GM19468 (cell line): Measurements from ENCODE around the gene LSM8.
A peak's percentile ranks its signal among the peaks of the same experiment; 100 is the strongest.
"Not testable (repeated sequence)": the region's sequence is repeated elsewhere in the genome, so short reads cannot be mapped to it uniquely, and the experiment has no call there.

Experiments used
- ATAC-seq: cut with Tn5 transposase; IDR thresholded peaks from one replicate; pipeline ENCODE4 v1.9.1; 2021; ENCODE audit warnings: mild to moderate bottlenecking, moderate library complexity, moderate number of reproducible peaks; ENCODE audit not compliant: unreplicated experiment; ENCODE audit errors: extremely low read depth

LSM8 gene

DNA sequence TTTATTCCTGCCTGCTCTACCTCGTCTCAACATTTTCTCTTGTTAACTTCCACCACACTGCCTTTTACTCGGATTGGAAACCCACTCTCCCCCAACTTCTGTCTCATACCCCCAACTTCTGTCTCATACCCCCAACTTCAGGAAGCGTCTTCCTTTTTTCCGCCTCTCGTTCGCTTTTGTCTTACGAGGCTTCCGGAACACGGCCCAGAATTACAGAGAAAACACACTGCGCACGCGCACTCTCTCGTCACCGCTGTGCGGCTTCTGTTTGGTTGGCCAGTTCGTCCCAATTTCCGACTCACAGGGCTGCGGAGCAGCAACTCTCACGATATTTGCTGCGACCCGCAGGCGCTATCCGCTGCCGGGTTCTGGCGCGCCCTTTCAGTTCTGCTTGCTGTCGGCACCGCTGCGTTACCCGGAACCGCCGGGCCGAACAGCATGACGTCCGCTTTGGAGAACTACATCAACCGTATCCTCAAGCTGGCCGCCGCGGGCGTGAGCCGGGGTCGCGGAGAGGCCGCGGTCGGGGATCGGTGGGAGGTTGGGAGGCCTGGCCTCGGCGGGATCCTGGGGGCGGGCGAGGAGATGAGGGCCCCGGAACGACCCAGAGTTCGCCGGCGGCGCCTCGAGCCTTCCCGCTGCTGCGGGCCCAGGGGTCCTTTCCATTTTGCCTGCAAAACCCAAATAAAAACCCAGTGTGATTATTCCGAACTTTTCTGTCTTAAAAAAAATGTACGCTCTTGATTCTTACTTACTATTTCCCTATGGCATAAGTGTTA, at the start of gene LSM8:
TSS of gene LSM8 (plus strand) at position 379 of the 779 bp plus-strand sequence. CDS start at position 439, 60 bp downstream.
- peak; percentile 97 for ATAC-seq

- not testable (repeated sequence) for ATAC-seq
These were observed 49.5 kb upstream of the LSM8 start for GRCh38 chr7:118134420-118134819.

DNA sequence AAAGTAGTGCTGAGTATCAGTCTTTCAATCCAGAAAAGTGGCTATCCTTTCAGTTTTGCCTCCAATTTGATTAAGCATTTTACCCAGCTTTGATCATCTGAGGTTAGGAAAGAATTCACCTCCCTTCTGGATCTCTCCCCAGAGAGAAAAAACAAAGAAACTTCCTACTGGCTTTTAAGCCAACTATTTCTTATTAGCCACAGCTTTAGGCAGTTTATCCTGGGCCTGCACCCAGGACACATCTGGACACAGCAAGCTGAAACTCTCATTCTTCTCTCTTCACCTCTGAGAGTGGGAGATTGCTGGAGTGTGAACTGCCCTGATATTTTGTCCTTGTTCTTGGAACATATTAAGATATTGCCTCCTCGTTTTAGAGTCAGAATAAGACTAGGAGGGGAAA, 43.5 kb upstream of the LSM8 start:
- no peak for ATAC-seq

DNA sequence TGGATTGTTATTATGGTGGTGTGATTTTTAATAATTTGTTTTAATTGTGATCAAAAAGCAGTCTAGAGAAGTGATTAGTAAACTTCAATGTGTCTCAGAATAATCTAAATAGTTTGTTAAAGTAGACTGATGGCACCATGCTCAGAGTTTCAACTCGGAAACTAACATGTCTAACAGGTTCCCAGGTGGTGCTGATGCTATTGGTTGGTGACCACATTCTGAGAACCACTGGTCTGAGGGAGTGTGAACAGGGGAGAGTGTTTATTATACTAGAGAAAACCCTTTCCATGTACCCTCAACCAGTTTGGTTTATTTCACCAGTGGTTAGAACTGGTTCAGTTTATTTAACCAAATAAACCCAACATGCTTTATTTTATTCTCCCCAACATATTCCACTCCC, 42.0 kb upstream of the LSM8 start:
- no peak for ATAC-seq

DNA sequence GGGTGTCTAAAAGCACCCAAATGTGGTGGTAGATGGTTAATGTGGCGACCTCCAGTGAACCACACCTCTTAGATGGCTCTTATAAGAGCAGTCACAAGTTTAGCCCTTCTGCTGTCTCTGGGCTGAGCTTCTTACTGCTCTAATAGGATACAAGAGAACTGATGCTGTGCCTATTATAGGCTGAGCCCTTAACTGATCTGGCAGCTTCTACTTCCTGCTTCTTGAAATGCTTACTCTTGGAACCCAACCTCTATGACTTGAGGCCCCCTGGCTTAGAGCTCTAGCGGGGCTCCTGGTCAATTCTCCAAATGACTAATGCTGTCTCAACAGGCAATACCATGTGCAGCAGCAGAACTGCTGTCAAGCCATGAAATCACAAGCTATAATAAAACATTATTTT, 35.0 kb upstream of the LSM8 start:
- ATAC-seq: no peak

GRCh38 chr7:118149394-118149793, 34.6 kb upstream of the LSM8 start:
- ATAC-seq: no peak

GRCh38 chr7:118151671-118152070, 32.3 kb upstream of the LSM8 start:
- ATAC-seq: no peak

DNA sequence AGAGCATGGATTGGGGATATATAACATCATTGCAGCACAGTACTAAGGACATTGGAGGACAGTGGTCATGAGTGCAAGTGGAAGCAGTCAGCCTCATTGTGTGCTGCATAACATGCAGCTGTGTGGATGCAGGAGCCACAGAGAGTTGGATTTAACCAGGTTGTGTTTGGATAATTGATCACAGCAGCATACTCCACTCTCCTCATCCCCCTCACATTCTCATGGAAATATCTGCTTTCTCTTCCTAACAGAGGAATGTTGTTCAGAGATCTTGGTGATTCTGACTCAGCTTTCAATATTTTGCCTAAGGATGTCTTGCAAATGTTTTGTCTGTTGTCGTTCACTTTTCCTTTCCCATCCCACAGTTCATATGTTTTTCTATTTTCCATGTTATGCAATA, 31.8 kb upstream of the LSM8 start:
- ATAC-seq: no peak

GRCh38 chr7:118152654-118153053, 31.3 kb upstream of the LSM8 start:
- ATAC-seq: no peak

DNA sequence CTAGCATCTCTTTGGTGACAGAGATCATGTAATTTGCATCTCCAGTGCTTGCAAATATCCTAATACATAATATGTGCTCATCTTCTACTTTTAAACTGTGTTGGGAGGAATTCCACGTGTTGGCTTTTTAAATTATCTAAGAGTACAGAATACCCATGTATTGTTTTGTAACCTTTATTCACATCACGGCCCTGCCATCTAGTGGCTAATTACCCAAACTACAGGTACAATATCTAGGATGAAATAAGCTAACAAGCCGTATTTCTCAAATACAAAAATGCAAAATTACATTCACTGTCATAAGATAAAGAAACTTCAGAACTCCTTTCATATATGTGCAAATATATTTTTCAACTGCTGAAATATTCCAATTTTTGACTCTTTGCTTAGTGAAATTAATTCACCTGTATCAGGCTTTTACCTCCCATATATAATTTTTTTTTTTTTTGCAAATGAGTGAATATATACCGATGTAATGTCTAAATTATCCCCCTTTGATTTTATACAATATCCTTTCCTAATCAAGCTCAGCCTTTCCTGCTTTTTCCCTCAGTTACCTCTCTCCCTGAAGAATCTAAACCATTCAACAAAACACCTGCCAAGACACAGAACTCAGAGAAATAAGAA, 30.3 kb upstream of the LSM8 start:
- no peak for ATAC-seq

GRCh38 chr7:118158766-118159165, 25.2 kb upstream of the LSM8 start:
- no peak for ATAC-seq

DNA sequence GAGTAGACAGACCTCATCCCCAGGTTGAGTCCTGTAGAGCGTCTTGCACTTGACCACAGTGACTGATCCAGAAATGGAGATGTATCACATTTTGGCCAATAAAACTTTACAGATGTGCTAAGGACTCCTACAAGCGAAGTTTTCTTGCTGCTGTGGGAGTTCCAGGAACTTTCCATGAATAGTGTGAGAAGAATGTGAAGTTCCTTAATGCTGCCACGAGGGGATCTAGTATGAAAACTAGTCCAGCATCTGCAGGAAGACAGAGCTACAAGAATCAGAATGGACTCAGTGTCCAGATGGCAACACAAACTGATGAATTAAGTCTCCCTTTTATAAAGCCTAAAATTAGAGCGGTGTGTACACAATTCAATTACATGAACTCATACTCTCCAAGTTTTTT, 14.8 kb upstream of the LSM8 start:
- no peak for ATAC-seq

- ATAC-seq: no peak
These were observed 8.2 kb upstream of the LSM8 start for GRCh38 chr7:118175740-118176139.

- ATAC-seq: no peak
These were observed 4.8 kb upstream of the LSM8 start for GRCh38 chr7:118179191-118179590.

DNA sequence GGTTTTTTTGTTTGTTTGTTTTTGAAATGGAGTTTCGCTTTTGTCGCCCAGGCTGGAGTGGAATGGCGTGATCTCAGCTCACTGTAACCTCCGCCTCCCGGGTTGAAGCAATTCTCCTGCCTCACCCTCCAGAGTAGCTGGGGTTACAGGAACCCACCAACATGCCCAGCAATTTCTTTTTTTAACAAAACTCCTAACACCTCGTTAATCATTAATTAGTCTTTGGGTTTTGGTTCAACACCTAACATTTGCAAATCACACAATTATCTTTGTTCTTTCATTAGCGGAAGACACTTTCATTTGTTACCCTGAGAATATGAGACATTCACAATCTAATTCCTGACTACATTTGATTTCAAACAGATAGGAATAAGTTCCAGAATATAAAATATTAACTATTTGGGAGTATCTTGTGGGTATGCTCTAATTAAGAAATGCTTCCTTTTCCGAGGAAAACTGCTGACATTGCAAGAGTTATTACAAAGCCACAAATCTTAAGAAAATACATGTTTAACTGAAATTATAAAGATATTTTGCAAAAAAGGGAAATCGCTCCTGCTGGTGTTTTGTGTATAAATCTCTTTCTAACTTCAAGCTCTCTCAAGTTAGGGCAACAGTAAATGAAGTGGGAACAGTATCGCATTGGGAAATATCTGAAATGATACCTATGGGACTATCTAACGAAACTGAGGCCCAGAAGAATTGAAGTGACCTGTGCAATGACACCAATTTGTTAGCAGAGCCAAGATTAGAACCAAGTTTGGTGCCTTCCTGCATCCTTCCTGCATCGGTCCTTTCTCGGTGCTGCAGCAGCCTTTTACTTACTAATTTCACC, 1.2 kb upstream of the LSM8 start:
- no peak for ATAC-seq

- no peak for ATAC-seq
These were observed 557 bp upstream of the LSM8 start for GRCh38 chr7:118183428-118183785.

GRCh38 chr7:118184565-118184940, 589 bp downstream of the LSM8 start:
- ATAC-seq: no peak

GRCh38 chr7:118185163-118185860, 1.3 kb downstream of the LSM8 start:
- ATAC-seq: no peak

DNA sequence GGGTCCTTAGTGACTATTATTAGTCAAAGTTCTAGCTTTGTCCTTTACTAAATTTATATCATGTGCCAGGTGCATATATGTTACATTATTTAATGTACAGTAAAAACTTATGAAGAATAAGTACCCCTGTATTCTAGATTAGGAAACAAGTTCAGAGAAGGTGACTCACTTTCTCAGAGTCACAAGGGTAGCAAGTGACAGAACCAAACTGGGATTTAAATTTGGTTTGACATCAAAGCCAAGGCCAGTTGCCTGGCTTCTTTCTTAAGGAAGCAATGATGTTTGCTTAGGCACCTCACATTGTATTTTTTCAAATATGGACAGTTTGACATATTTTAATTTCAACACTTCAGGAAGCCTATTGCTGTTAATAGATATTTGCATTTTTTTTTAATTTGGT, 2.5 kb downstream of the LSM8 start:
- ATAC-seq: no peak

DNA sequence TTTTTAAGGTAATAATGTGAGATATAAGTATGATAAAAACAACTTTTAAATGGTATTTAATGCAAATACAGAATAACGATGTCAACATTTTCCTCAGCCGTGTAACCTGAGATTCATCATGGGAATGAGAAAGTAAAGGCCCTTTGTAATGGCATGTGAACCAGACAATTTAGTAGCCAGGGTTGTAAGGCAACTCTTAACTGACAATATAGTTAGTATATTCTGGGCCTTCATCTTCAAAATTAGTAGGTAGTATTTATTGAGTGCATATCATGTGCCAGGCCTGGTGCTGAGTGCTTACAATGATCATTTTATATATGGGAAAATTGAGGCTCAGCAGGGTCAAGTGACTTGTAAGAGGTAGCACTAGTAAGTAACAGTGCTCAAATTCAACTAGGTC, 10.6 kb downstream of the LSM8 start:
- ATAC-seq: no peak
